WTC11 (cell line): ENCODE data around the gene LAMTOR1. TPM values are rescaled to one million over a fixed set of nuclear protein-coding genes. Genes with fewer than 3 reads are reported as not detected.

Experiments
- ATF2 ChIP-seq: sonication (generic); formaldehyde crosslinking; IDR thresholded peaks from 2 replicates; pipeline ENCODE4 v1.8.1; 2022; ENCODE audit warnings: low read depth, missing genetic modification reagents, borderline replicate concordance
- ATF3 ChIP-seq: sonication (generic); formaldehyde crosslinking; conservative IDR thresholded peaks from 2 replicates; pipeline ENCODE4 v1.8.1; 2022; ENCODE audit warnings: mild to moderate bottlenecking, missing genetic modification reagents
- ATF6 ChIP-seq: sonication (generic); formaldehyde crosslinking; IDR thresholded peaks from 2 replicates; pipeline ENCODE4 v1.8.1; 2023; ENCODE audit warnings: mild to moderate bottlenecking, missing genetic modification reagents
- CTCF ChIP-seq: fragments of 200-600 bp; IDR thresholded peaks from 2 replicates; pipeline ENCODE4 v1.8.0; 2022; ENCODE audit warnings: antibody characterized with exemption
- E2F1 ChIP-seq: sonication (generic); formaldehyde crosslinking; IDR thresholded peaks from 2 replicates; pipeline ENCODE4 v1.8.0; 2022; ENCODE audit warnings: mild to moderate bottlenecking, missing genetic modification reagents
- E2F4 ChIP-seq: sonication (generic); formaldehyde crosslinking; IDR thresholded peaks from 2 replicates; pipeline ENCODE4 v1.8.1; 2022; ENCODE audit warnings: low read depth, mild to moderate bottlenecking, moderate library complexity, missing genetic modification reagents, borderline replicate concordance
- E2F5 ChIP-seq: sonication (generic); formaldehyde crosslinking; IDR thresholded peaks from 2 replicates; pipeline ENCODE4 v1.8.1; 2022; ENCODE audit warnings: mild to moderate bottlenecking, moderate library complexity, missing genetic modification reagents
- ERG ChIP-seq: fragments of 250-450 bp; sonication (Bioruptor Pico); IDR thresholded peaks from 2 replicates; pipeline ENCODE4 v1.8.0; 2021; ENCODE audit warnings: mild to moderate bottlenecking
- ESRRA ChIP-seq: sonication (generic); formaldehyde crosslinking; IDR thresholded peaks from 2 replicates; pipeline ENCODE4 v1.8.1; 2022; ENCODE audit warnings: mild to moderate bottlenecking, missing genetic modification reagents, borderline replicate concordance
- ETV6 ChIP-seq: sonication (generic); formaldehyde crosslinking; IDR thresholded peaks from 2 replicates; pipeline ENCODE4 v1.8.1; 2022; ENCODE audit warnings: mild to moderate bottlenecking, missing genetic modification reagents
- FOXJ3 ChIP-seq: sonication (generic); formaldehyde crosslinking; IDR thresholded peaks from 2 replicates; pipeline ENCODE4 v1.9.0; 2021; ENCODE audit warnings: missing genetic modification reagents, mild to moderate bottlenecking, borderline replicate concordance
- GABPB1 ChIP-seq: sonication (generic); formaldehyde crosslinking; IDR thresholded peaks from 2 replicates; pipeline ENCODE4 v1.8.1; 2023; ENCODE audit warnings: mild to moderate bottlenecking, missing genetic modification reagents
- GTF2I ChIP-seq: fragments of 250-450 bp; sonication (Bioruptor Pico); conservative IDR thresholded peaks from 2 replicates; pipeline ENCODE4 v1.4.0; 2021; ENCODE audit warnings: mild to moderate bottlenecking
- JAZF1 ChIP-seq: fragments of 250-450 bp; sonication (Bioruptor Pico); IDR thresholded peaks from 2 replicates; pipeline ENCODE4 v1.9.0; 2021; ENCODE audit warnings: moderate library complexity, mild to moderate bottlenecking, inconsistent platforms
- JUN ChIP-seq: sonication (generic); formaldehyde crosslinking; IDR thresholded peaks from 2 replicates; pipeline ENCODE4 v1.8.0; 2023; ENCODE audit warnings: mild to moderate bottlenecking, missing genetic modification reagents
- NR1H2 ChIP-seq: sonication (generic); formaldehyde crosslinking; IDR thresholded peaks from 2 replicates; pipeline ENCODE4 v1.9.0; 2021; ENCODE audit warnings: mild to moderate bottlenecking, moderate library complexity, missing genetic modification reagents
- PREB ChIP-seq: sonication (generic); formaldehyde crosslinking; IDR thresholded peaks from 2 replicates; pipeline ENCODE4 v1.8.1; 2022; ENCODE audit warnings: mild to moderate bottlenecking, missing genetic modification reagents, moderate library complexity, borderline replicate concordance
- SMAD3 ChIP-seq: sonication (generic); formaldehyde crosslinking; IDR thresholded peaks from 2 replicates; pipeline ENCODE4 v1.8.0; 2022; ENCODE audit warnings: missing genetic modification reagents, mild to moderate bottlenecking, borderline replicate concordance
- SMAD4 ChIP-seq: sonication (generic); formaldehyde crosslinking; IDR thresholded peaks from 2 replicates; pipeline ENCODE4 v1.8.0; 2022; ENCODE audit warnings: mild to moderate bottlenecking, missing genetic modification reagents
- SP1 ChIP-seq: sonication (generic); formaldehyde crosslinking; conservative IDR thresholded peaks from 2 replicates; pipeline ENCODE4 v1.8.1; 2022; ENCODE audit warnings: missing genetic modification reagents
- TEAD1 ChIP-seq: sonication (generic); formaldehyde crosslinking; IDR thresholded peaks from 2 replicates; pipeline ENCODE4 v1.8.0; 2022; ENCODE audit warnings: mild to moderate bottlenecking, missing genetic modification reagents
- ZNF263 ChIP-seq: sonication (generic); formaldehyde crosslinking; IDR thresholded peaks from 2 replicates; pipeline ENCODE4 v1.8.1; 2022; ENCODE audit warnings: low read depth, mild to moderate bottlenecking, moderate library complexity, missing genetic modification reagents
- ZNF423 ChIP-seq: fragments of 250-450 bp; sonication (Bioruptor Pico); IDR thresholded peaks from 2 replicates; pipeline ENCODE4 v2.1.2; 2022; ENCODE audit warnings: mild to moderate bottlenecking, moderate library complexity
- ZNF425 ChIP-seq: fragments of 250-450 bp; sonication (Bioruptor Pico); conservative IDR thresholded peaks from 2 replicates; pipeline ENCODE4 v1.9.0; 2021; ENCODE audit warnings: mild to moderate bottlenecking
- total RNA-seq: library from RNA; stranded (reverse); gene quantifications from 3 replicates; pipeline ENCODE4 v1.2.3, GENCODE V29; 2021

LAMTOR1 gene
- total RNA-seq, 1 experiment from 2014 or later, result 79.4 TPM

GRCh38 chr11:72080326-72081183 lies 22.5 kb downstream of the LAMTOR1 start, which contains the start of the genes LRRC51 and NUMA1 (continued):
- TF ChIP-seq ATF3 (CRISPR knock-in tag), result no peak
- TF ChIP-seq ATF6, result no peak
- no peak for TF ChIP-seq GTF2I
- no peak for TF ChIP-seq JAZF1 (CRISPR knock-in tag)
- TF ChIP-seq ZNF423 (CRISPR knock-in tag), result no peak
- TF ChIP-seq TEAD1 (CRISPR knock-in tag), result 0 out of 2 replicates have a peak, but pooled peaks have one; percentile 23
- TF ChIP-seq ATF2 (CRISPR knock-in tag), result no peak
- no peak for TF ChIP-seq ZNF263 (CRISPR knock-in tag)
- no peak for TF ChIP-seq SMAD3
- TF ChIP-seq SP1 (CRISPR knock-in tag), result peak; percentile 92
- no peak for TF ChIP-seq E2F1
- no peak for TF ChIP-seq JUN (CRISPR knock-in tag)
- TF ChIP-seq ETV6 (CRISPR knock-in tag), result 0 out of 2 replicates have a peak, but pooled peaks have one; percentile 54
- no peak for TF ChIP-seq ERG
- no peak for TF ChIP-seq ZNF425 (CRISPR knock-in tag)
- peak; percentile 74; the same call in 1 of the 2 replicates for TF ChIP-seq E2F4 (CRISPR knock-in tag)
- peak; percentile 49; the same call in 1 of the 2 replicates for TF ChIP-seq GABPB1
- TF ChIP-seq CTCF, result no peak
- no peak for TF ChIP-seq NR1H2 (CRISPR knock-in tag)
- TF ChIP-seq SMAD4, result no peak
- no peak for TF ChIP-seq ESRRA (CRISPR knock-in tag)
- no peak for TF ChIP-seq PREB
- TF ChIP-seq FOXJ3 (CRISPR knock-in tag), result no peak
- 0 out of 2 replicates have a peak, but pooled peaks have one; percentile 14 for TF ChIP-seq E2F5
